Osteoblast (primary cell): ENCODE results near the gene ITGB5. TPM values are rescaled to one million over a fixed set of nuclear protein-coding genes. Genes with fewer than 3 reads are reported as not detected.
A peak's percentile ranks its signal among the peaks of the same experiment; 100 is the strongest.

ENCODE experiments used
- DNase-seq: peaks from one replicate; pipeline ENCODE4 v3.0.0; 2011; ENCODE audit warnings: low spot score, mixed read lengths; ENCODE audit not compliant: insufficient read length; ENCODE audit errors: missing footprints
- H2AFZ ChIP-seq: 2 replicates; pipeline ENCODE4 v1.6.0; 2011; ENCODE audit warnings: mild to moderate bottlenecking, low read length
- H3K27ac ChIP-seq: 2 replicates; pipeline ENCODE4 v1.5.1; 2011; ENCODE audit warnings: mild to moderate bottlenecking, low read depth, low read length, moderate library complexity
- H3K27me3 ChIP-seq: 2 replicates; pipeline ENCODE4 v1.6.0; 2012; ENCODE audit warnings: mild to moderate bottlenecking, control low read depth, inconsistent platforms, low read length, moderate library complexity; ENCODE audit not compliant: insufficient read depth
- H3K36me3 ChIP-seq: 2 replicates; pipeline ENCODE4 v1.5.1; 2011; ENCODE audit warnings: mild to moderate bottlenecking, low read length, control low read depth, moderate library complexity; ENCODE audit not compliant: insufficient read depth
- H3K4me1 ChIP-seq: 2 replicates; pipeline ENCODE4 v1.5.1; 2011; ENCODE audit warnings: mild to moderate bottlenecking, low read length, control low read depth, moderate library complexity; ENCODE audit not compliant: insufficient read depth
- H3K4me2 ChIP-seq: 2 replicates; pipeline ENCODE4 v1.6.0; 2011; ENCODE audit warnings: mild to moderate bottlenecking, low read length; ENCODE audit not compliant: insufficient read depth
- H3K4me3 ChIP-seq: fragments of 200-600 bp; sonication (generic); 3 replicates; pipeline ENCODE4 v1.5.1; 2012; ENCODE audit warnings: mild to moderate bottlenecking, low read length, inconsistent platforms; ENCODE audit not compliant: insufficient read depth
- H3K79me2 ChIP-seq: 2 replicates; pipeline ENCODE4 v1.6.0; 2012; ENCODE audit warnings: mild to moderate bottlenecking, low read length, control low read depth, inconsistent platforms; ENCODE audit not compliant: insufficient read depth
- H3K9me3 ChIP-seq: 2 replicates; pipeline ENCODE4 v1.5.1; 2011; ENCODE audit warnings: low read depth, low read length, control low read depth
- H4K20me1 ChIP-seq: 2 replicates; pipeline ENCODE4 v1.6.0; 2012; ENCODE audit warnings: mild to moderate bottlenecking, low read length, control low read depth; ENCODE audit not compliant: insufficient read depth
- total RNA-seq: library from RNA; depleted of rRNA; stranded (reverse); fragments of >200 nt; gene quantifications from 2 replicates; pipeline ENCODE4 v1.2.3, GENCODE V29; 2012
- TF ChIP-seq, protein P1 (sequence below): IDR thresholded peaks from 2 replicates; pipeline ENCODE4 v1.5.1; 2011; ENCODE audit warnings: mild to moderate bottlenecking, low read depth, low read length, moderate library complexity; ENCODE audit errors: extremely low read depth

Gene ITGB5
- total RNA-seq, 1 donor, result 433 TPM

DNA sequence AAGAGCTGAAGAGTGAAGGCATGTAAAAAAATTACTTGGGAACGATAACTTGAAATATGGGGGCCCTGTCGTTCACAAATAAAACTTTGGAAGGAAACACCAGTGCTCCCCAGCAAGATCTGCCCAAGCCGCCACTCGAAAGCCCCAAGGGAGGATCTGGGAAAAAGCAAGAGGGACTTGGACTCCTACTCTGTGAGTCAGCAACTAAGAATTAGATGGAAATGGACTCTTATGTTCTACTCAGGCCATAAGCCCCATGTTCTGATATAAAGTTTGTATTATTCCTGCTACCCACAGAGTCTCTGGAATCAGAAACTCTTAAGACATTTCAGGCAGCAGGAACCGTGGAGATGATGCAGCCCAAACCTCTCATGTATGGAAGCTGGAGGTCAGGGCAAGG, 75.7 kb downstream of the ITGB5 start:
- TF ChIP-seq, protein P1, sequence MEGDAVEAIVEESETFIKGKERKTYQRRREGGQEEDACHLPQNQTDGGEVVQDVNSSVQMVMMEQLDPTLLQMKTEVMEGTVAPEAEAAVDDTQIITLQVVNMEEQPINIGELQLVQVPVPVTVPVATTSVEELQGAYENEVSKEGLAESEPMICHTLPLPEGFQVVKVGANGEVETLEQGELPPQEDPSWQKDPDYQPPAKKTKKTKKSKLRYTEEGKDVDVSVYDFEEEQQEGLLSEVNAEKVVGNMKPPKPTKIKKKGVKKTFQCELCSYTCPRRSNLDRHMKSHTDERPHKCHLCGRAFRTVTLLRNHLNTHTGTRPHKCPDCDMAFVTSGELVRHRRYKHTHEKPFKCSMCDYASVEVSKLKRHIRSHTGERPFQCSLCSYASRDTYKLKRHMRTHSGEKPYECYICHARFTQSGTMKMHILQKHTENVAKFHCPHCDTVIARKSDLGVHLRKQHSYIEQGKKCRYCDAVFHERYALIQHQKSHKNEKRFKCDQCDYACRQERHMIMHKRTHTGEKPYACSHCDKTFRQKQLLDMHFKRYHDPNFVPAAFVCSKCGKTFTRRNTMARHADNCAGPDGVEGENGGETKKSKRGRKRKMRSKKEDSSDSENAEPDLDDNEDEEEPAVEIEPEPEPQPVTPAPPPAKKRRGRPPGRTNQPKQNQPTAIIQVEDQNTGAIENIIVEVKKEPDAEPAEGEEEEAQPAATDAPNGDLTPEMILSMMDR, result no peak
- peaks cover 21% of the 10 kb centered on the region for H3K36me3 ChIP-seq
- no peaks in the 10 kb centered on the region for H3K27me3 ChIP-seq
- no peak overlapping the region for H3K4me3 ChIP-seq
- DNase-seq, result peak; percentile 92
- peaks cover 38% of the 10 kb centered on the region for H3K4me1 ChIP-seq
- peaks cover 9% of the 10 kb centered on the region for H3K79me2 ChIP-seq
- H3K27ac ChIP-seq, result peak overlapping the region; percentile 80
- H3K9me3 ChIP-seq, result no peaks in the 10 kb centered on the region
- H3K4me2 ChIP-seq, result peak overlapping the region; percentile 67
- no peak overlapping the region for H2AFZ ChIP-seq
- H4K20me1 ChIP-seq, result no peaks in the 10 kb centered on the region

DNA sequence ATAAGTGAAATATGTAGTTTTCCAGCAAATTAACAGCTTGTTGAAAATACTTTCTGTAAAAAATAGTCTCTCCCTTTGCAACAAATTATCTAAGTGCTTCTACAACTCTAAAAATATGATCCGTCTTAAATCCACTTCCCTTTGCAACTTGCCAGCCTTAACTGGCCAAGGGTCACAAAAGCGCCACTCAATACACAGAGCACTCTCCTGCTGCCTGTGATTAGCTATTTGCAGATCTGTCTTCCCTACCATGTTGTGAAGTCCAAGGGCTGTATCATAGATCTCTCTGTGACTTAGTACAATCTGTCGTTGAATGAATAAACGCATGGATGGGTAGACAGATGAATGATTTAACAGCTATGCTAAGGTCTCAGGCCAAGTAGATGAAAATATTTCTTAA, 76.2 kb downstream of the ITGB5 start:
- no peaks in the 10 kb centered on the region for H4K20me1 ChIP-seq
- no peaks in the 10 kb centered on the region for H3K27me3 ChIP-seq
- no peaks in the 10 kb centered on the region for H3K9me3 ChIP-seq
- TF ChIP-seq, protein P1, result no peak
- peaks cover 16% of the 10 kb centered on the region for H3K36me3 ChIP-seq
- no peak overlapping the region for H3K4me3 ChIP-seq
- peak overlapping the region; percentile 80 for H3K27ac ChIP-seq
- peaks cover 38% of the 10 kb centered on the region for H3K4me1 ChIP-seq
- H3K4me2 ChIP-seq, result peak overlapping the region; percentile 3
- H3K79me2 ChIP-seq, result peaks cover 9% of the 10 kb centered on the region
- no peak for DNase-seq
- no peak overlapping the region for H2AFZ ChIP-seq

DNA sequence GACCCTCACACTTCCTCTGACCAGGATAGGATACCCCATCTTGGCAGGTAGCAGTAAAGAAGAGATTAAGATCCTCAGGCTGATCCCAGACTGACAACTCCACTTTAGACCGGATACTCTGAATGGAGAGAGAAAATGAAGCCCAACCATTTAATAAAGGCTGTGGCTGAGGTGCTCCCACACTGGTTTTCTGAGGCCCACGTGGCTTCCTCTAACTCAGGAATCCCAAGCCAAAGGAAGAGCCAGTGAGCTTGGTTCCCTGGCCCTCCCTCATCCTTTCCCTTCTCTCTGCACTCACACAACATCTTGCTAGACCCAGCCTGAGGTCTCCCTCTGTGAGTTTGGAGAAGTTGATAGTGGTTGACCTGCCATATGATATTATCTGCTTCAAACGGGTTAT, 78.1 kb downstream of the ITGB5 start:
- Histone ChIP-seq H3K27ac (no peak overlapping the region), H3K79me2 (peaks cover 12% of the 10 kb centered on the region), H3K36me3 (peaks cover under 1% of the 10 kb centered on the region), H2AFZ (no peak overlapping the region), H4K20me1 (no peaks in the 10 kb centered on the region), H3K4me2 (no peak overlapping the region), H3K4me3 (no peak overlapping the region), H3K9me3 (no peaks in the 10 kb centered on the region), H3K4me1 (peaks cover 38% of the 10 kb centered on the region), H3K27me3 (no peaks in the 10 kb centered on the region)
- no peak for DNase-seq
- TF ChIP-seq, protein P1, result no peak

DNA sequence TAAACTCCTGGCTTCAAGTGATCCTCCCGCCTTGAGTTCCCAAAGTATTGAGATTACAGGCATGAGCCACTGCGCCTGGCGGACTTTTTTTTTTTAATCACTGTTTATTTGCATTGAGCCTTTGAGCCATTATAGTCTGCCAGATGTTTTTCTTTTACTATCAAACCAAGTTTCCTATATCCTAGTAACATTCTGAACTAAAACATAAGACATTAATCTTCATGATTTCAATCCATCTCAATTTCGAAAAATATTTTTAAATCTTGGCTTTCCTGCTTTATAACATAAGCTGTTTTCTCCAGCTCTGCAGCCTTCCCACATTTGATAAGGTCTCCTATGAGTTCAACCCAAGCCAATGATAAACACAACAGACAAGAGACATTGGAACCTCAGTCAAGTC, 81.5 kb downstream of the ITGB5 start:
- Histone ChIP-seq H3K27me3 (no peaks in the 10 kb centered on the region), H2AFZ (no peak overlapping the region), H3K9me3 (no peaks in the 10 kb centered on the region), H3K4me1 (peaks cover 12% of the 10 kb centered on the region), H4K20me1 (no peaks in the 10 kb centered on the region), H3K36me3 (peaks cover 15% of the 10 kb centered on the region), H3K4me2 (no peak overlapping the region), H3K27ac (no peak overlapping the region), H3K79me2 (peaks cover 25% of the 10 kb centered on the region), H3K4me3 (no peak overlapping the region)
- TF ChIP-seq, protein P1, result no peak
- no peak for DNase-seq
